Effector CD4-positive, alpha-beta T cell (primary cell): ENCODE measurements around the gene TAF1.
"Not testable (repeated sequence)": the region's sequence is repeated elsewhere in the genome, so short reads cannot be mapped to it uniquely, and the experiment has no call there.

Experiments used
- DNase-seq: peaks from one replicate; pipeline ENCODE4 v3.0.0-alpha.2; 2020
- total RNA-seq: gene quantifications from one replicate; lab custom pipeline; 2026; lab: John Stamatoyannopoulos, UW

TAF1 gene, protein sequence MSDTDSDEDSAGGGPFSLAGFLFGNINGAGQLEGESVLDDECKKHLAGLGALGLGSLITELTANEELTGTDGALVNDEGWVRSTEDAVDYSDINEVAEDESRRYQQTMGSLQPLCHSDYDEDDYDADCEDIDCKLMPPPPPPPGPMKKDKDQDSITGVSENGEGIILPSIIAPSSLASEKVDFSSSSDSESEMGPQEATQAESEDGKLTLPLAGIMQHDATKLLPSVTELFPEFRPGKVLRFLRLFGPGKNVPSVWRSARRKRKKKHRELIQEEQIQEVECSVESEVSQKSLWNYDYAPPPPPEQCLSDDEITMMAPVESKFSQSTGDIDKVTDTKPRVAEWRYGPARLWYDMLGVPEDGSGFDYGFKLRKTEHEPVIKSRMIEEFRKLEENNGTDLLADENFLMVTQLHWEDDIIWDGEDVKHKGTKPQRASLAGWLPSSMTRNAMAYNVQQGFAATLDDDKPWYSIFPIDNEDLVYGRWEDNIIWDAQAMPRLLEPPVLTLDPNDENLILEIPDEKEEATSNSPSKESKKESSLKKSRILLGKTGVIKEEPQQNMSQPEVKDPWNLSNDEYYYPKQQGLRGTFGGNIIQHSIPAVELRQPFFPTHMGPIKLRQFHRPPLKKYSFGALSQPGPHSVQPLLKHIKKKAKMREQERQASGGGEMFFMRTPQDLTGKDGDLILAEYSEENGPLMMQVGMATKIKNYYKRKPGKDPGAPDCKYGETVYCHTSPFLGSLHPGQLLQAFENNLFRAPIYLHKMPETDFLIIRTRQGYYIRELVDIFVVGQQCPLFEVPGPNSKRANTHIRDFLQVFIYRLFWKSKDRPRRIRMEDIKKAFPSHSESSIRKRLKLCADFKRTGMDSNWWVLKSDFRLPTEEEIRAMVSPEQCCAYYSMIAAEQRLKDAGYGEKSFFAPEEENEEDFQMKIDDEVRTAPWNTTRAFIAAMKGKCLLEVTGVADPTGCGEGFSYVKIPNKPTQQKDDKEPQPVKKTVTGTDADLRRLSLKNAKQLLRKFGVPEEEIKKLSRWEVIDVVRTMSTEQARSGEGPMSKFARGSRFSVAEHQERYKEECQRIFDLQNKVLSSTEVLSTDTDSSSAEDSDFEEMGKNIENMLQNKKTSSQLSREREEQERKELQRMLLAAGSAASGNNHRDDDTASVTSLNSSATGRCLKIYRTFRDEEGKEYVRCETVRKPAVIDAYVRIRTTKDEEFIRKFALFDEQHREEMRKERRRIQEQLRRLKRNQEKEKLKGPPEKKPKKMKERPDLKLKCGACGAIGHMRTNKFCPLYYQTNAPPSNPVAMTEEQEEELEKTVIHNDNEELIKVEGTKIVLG (N-terminal part only)
- 147 reads per million, percentile 89 among the genes with 10 or more reads in this experiment for total RNA-seq

DNA sequence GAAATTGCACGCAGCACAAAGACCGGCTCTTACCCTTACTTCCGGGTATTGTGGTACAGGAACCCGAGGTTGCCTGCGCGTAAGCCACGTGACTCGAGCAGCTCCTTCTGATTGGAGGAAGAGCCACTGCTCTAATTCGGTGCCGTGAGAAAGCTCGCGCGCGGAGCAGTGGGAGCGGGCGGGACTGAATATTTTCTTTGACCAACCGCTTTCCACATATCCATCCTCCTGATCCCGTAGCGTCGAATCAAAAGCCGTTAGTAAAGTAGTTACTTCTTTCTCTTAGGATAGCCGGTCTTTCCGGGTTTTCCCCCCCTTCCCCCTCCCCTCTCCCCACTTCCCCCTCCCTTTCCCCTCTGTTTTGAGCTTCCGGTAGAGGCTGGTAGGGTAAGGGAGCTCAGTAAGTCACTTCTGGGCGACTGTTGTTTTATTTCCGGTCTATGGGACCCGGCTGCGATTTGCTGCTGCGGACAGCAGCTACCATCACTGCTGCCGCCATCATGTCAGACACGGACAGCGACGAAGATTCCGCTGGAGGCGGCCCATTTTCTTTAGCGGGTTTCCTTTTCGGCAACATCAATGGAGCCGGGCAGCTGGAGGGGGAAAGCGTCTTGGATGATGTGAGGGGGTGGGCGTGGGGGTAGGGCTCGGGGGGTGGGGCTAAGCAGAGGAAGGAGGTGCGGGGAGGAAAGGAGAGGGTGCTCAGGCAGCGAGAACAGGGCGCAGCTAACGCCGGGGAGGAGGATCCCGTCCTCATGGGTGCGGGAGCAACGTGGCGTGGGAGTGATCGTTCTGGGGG lies at the start of gene TAF1:
TSS of gene TAF1 (plus strand) at position 483 of the 799 bp plus-strand sequence. CDS start at position 501, 18 bp downstream.
- DNase-seq, result peak; percentile 90

DNA sequence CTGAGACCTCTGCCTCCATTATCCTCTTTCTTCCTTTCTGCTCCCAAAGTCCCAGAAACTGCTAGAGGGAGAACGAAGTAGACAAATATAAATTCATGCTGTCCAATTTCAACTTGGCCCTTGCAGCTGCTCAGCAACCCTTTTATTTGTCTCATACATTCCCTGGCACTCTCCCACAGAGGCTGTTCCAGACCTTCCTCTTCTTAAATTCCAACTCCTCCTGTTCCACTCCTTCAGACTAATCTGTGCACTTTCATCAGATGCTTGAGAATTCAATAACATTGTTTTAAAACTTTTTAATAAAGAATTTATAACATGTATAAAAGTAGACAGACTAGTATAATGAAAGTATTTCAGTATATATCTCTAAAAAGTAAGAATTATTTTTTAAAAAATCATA lies 49.2 kb upstream of the TAF1 start:
- not testable (repeated sequence) for DNase-seq

DNA sequence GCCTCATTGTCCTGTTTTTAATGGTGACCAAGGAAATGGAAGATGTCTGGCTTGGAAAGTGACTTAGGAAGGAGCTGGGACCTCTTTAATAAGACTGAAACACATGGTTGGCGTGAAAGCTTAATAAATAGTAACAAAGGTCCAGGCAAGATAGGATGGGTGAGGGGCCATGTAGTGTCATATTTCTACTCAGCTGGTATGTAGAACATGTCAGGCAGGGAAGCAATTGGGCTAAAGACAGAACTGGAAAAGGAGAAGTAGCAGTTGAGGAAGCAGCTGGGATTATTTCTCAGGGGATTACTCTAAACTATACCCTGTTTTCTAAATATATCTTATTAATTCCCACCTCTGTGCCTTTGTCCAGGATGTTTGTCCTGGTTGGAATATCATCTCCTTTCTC lies 46.0 kb upstream of the TAF1 start:
- DNase-seq, result no peak

DNA sequence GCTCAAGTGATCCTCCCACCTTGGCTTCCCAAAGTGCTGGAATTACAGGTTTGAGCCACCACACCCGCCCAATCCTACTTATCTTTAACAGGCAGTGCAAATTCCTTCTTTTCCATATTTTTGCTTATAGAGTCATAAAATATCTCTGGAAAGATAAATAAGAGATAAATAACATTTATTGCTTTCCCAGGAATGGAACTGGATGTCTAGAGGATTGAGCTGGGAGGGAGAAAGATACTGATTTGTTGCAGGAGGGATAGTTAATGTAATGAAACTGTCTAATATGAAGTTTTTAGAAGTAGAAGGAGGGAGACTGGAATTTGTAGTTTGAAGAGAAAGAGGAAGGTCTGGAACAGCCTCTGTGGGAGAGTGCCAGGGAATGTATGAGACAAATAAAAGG lies 44.4 kb upstream of the TAF1 start:
- no peak for DNase-seq

DNA sequence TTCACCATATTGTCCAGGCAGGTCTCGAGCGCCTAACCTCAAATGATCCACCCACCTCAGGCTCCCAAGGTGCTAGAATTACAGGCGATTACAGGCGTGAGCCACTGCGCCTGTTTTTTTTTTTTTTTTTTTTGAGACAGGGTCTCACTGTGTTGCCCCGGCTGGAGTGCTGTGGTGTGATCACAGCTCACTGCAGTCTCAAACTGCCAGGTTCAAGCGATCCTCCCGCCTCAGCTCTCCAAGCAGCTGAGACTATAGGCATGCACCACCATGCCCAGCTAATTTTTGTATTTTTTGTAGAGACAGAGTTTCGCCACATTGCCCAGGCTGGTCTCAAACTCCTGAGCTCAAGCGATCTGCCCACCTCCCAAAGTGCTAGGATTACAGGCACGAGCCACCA lies 41.7 kb upstream of the TAF1 start:
- DNase-seq, result not testable (repeated sequence)

DNA sequence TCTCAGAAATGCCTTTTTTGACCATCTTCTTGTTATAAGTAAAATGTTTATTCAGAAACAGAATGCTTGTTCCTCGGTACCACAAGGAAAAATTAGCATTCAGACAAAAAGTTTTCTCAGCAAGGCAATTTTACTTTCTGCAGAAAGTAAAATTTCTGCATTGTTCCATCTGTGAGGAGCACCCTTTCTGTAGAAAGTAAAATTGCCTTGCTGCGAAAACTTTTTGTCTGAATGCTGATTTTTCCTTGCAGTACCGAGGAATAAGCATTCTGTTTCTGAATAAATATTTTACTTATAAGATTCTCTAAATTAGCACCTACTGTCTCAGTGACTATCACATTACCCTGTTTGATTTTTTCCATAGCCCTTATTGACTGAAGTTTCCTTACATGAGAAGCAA lies 39.8 kb upstream of the TAF1 start:
- DNase-seq, result no peak

DNA sequence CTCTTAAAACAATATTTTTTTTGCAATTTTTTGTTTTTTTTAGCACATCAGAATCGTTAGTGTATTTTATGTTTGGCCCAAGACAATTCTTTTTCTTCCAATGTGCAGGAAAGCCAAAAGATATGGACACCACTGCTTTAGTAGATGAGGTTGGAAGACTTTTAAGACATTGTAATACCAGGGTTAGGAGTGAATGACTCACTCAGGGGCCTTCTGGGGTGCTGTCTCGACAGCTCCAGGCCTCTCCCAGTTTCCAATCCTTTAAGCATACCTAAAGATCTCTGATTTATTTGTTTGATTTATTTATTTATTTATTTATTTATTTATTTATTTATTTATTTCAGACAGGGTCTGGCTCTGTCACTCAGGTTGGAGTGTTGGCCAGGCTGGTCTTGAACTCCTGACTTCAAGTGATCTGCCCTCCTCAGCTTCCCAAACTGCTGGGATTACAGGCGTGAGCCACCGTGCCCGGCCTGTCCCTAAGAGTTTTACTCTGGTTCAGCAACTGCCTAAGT lies 16.9 kb upstream of the TAF1 start:
- DNase-seq, result not testable (repeated sequence)

DNA sequence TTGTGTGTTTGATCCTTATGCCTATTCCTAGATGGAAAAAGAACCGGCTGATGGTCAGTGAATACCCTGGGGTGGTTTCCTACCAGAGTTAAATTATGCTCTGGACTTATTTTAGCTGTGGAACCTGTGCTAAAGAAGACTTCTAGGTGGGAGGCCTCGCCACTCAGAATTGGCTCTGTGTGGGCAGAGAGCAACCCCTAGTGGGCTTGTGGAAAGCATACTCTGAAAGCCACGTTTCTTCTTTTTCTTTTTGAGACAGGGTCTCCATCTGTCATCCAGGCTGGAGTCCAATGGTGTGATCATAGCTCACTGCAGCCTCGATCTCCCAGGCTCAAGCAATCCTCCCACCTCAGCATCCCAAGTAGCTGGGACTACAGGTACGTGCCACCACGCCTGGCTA lies 16.3 kb upstream of the TAF1 start:
- not testable (repeated sequence) for DNase-seq

DNA sequence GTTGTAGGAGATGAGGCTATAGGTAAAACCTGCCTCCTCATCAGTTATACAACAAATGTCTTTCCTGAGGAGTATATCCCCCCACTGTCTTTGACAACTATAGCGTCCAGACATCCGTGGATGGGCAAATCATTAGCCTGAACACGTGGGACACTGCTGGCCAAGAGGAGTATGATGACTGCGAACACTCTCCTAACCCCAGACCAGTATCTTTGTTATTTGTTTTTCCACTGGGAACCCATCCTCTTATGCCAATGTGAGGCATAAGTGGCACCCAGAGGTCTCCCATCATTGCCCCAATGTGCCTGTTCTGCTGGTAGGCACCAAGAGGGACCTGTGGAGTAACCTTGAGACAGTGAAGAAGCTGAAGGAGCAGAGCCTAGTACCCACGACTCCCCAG lies 13.7 kb upstream of the TAF1 start:
- not testable (repeated sequence) for DNase-seq

DNA sequence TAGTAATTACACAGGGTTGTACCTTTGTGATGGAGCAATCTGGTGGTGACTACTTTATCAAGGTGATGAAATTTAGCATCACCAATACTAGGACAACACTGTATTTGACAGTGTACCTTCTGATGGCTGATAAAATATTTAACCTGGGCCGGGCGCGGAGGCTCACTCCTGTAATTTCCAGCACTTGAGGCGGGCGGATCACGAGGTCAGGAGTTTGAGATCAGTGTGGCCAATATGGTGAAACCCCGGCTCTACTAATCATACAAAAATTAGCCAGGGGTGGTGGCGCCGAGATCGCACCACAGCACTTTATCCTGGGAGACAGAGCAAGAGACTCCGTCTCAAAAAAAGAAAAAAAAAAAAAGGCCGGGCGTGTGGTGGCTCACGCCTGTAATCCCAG lies 1.9 kb upstream of the TAF1 start:
- no peak for DNase-seq

DNA sequence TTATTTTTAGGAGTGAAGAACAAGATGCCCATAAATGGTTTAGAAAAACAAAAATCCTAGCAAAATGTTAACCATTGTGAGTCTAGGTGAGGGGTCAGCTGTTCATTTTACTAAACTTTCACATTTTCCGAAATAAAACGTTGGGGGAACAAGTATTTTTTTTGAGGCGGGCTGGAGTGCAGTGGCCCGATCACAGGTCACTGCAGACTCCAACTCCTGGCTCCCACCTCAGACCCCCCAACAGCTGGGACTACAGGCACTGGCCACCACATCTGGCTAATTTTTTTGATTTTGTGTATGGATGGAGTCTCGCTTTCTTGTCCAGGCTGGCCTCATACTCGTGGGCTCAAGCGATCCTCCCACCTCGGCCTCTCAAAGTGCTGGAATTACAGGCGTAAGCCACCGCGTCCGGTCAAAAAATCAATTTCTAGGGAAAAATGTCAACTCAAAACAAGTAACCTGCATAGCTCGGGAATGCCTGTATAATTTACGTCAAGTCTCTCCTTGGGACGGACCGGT lies 742 bp upstream of the TAF1 start:
- no peak for DNase-seq

DNA sequence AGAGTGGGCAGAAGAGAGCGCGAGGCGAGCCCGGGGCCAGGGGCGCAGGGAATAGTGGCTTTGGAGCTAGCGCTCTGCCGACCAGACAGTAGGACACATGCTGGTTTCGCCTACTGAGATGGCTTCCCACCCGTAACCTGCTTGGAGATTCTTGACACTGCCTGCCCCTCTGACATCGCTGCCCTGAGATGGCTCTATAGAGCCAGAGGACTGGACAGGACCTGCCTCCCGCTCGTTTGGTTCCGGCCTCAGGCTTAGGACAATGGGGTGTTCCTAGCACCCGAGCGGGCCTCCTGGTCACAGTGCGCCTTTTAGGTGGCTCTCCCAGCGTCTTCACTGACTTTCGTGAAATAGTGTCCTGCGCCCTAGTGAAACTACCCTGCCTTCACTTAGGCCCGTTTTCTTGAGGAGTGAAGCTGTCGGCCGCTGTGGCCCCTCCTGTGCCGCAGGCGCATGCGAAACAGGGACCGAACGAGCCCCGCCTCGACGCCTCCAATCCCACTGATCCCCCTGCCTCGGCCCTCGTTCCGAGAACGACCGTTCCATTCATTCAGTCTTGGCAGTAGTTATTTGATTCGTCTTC lies 608 bp downstream of the TAF1 start:
- DNase-seq, result peak; percentile 2

DNA sequence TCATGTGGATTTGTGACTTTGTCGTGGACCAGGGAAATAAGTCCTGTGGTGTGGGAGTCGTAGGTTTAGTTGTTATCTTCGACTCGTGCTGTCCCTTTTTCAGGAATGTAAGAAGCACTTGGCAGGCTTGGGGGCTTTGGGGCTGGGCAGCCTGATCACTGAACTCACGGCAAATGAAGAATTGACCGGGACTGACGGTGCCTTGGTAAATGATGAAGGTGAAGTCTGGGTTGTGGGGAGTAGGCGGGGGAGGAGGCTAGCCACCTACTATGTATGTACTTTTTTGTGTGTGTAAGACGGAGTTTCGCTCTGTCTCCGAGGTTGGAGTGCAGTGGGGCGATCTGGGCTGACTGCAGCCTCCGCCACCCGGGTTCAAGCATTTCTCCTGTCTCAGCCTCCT lies 1.2 kb downstream of the TAF1 start:
- no peak for DNase-seq

DNA sequence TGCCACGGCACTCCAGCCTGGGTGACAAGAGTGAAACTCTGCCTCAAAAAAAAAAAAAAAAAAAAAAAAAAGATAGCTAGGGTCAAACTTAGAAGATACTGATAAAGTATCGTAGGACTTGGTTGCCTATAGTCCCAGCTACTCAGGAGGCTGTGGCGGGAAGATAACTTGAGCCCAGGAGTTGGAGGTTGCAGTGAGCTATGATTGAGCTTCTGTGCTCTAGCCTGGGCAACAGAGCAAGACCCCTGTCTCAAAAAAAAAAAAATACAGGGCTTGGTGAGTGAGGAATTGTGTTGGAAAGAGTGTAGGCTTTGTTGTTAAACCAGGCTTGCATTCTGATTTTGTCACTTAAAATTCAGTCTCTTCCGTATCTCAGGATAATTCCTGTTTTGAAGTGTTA lies 6.2 kb downstream of the TAF1 start:
- DNase-seq, result no peak

DNA sequence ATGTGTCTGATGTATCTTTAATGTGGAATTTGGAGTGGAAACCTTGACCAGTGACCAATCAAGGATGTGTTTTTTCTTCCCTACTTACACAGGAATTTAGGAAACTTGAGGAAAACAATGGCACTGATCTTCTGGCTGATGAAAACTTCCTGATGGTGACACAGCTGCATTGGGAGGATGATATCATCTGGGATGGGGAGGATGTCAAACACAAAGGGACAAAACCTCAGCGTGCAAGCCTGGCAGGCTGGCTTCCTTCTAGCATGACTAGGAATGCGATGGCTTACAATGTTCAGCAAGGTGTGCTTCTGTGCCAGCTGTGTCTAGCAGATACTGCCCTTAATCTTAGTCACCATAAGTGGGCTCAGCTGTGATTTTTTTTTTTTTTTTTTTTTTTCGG lies 12.6 kb downstream of the TAF1 start:
- no peak for DNase-seq

DNA sequence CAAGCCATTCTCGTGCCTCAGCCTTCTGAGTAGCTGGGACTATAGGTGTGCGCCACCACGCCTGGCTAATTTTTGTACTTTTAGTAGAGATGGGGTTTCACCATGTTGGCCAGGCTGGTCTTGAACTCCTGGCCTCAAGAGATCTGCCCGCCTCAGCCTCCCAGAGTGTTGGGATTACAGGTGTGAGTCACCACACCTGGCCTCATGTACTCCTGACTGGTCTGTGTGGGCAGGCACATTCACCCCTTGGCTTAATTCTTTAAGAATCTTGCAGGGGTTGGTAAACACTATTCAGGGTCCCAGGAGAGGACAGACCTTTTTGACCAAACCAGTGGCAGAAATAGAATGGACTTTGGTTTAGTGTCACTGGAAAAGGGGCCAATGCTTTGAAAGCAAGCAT lies 25.6 kb downstream of the TAF1 start:
- not testable (repeated sequence) for DNase-seq

DNA sequence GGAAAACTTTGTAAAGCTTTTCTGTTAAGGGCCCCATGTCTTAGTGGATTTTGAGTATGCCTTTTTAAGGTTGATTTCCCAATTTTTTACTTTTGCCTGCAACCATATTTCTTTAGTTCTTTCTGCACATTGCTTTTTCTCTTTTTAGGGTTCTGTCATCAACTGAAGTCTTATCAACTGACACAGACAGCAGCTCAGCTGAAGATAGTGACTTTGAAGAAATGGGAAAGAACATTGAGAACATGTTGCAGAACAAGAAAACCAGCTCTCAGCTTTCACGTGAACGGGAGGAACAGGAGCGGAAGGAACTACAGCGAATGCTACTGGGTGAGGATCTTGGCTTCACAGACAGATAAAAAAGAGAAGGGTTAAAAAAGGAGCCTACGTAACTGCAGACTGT lies 27.8 kb downstream of the TAF1 start:
- DNase-seq, result no peak

DNA sequence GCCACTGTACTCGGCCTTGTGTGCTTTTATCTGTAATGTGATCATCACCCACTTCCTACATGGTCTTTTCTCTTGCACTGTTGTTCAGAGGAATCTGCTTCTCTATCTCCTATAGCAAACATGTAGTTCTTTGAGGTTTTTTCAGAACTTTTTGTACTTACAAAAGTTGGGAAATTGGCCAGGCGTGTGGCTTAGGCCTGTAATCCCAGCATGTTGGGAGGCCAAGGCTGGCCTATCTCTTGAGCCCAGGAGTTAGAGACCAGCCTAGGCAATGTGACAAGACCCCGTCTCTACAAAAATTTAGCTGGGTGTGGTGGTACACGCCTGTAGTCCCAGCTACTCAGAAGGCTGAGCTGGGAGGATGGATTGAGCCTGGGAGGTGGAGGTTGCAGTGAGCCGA lies 30.4 kb downstream of the TAF1 start:
- DNase-seq, result no peak

DNA sequence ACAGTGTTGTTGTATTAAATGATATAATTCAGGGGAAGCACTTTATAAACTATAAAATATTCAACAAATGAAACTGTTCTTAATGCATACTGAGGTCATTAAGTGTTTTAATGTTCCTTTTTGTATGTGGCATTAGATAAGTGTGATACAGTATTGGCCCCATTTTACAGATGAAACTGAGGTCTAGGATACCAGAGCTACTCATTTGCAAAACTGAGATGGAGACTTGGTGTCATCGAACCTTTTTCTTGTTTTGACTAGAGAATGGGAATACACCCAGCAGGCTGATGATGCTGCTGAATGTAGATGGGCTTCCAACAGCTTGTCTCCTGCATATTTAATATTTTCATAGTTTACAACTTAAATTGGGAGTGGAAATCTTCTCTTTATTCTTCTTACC lies 34.6 kb downstream of the TAF1 start:
- DNase-seq, result no peak

DNA sequence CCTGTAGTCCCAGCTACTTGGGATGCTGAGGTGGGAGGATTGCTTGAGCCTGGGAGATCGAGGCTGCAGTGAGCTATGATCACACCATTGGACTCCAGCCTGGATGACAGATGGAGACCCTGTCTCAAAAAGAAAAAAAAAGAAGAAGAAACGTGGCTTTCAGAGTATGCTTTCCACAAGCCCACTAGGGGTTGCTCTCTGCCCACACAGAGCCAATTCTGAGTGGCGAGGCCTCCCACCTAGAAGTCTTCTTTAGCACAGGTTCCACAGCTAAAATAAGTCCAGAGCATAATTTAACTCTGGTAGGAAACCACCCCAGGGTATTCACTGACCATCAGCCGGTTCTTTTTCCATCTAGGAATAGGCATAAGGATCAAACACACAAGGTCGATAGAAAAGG lies 50.1 kb downstream of the TAF1 start:
- DNase-seq, result not testable (repeated sequence)

DNA sequence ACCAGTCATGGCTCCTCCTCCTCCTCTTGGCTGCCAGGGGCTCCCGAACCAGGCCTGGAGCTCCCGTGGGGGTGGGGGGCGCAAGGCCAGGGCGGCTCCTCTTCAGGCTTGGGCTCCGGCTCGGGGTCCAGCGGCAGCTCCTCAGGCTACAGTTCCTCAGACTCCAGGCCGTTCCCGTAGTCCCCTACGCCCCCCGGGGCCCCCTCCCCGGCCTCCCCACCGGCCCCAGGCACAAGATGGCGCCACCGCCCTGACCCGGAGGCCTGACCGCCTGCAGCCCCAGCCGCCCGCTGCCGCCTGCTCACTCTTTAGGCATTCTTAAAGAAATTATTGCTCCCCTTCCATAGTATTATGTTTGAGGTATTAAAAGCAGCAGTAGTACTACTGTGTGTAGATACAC lies 54.5 kb downstream of the TAF1 start:
- DNase-seq, result no peak
